ENCODE data around the gene STK17B. TPM values are rescaled to one million over a fixed set of nuclear protein-coding genes. Genes with fewer than 3 reads are reported as not detected.
A peak's percentile ranks its signal among the peaks of the same experiment; 100 is the strongest.

Gene STK17B
- total and polyA plus RNA-seq, 2 of the 8 experiments (the other 6 are each of a cell fraction or from before 2014, with no cell fraction given) = 1.8 to 10.5 TPM

DNA sequence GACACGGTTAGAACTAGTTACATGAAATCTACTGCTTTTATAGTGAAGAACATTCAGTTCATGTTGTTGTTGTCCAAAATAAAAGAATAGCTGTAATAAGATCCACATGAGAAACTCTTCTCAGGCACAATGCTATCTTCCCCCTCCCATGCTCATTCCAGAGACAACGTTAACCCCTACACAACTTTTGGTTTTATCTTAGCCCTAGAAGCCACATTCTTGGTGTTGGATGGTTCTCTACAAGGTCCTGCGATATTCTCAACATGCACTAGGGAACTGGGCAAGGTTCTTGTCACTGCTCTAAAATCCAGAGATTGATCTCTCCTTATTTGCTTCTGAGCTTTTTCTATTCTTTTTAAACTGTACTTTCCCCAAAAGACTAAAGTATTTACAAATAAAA is 51.5 kb downstream of the STK17B start:
- Histone ChIP-seq H2BK15ac (ENCODE audit: low read length) (no peak overlapping the region), H3K4ac (replicated peaks; ENCODE audit: insufficient read length, low read depth, low read length) (no peak overlapping the region), H2BK12ac (ENCODE audit: low read depth, low read length) (no peak overlapping the region), H3K4me3 (ENCODE audit: extremely low read depth in 1 of 4, insufficient read depth in 2 of 4, low read depth in 3 of 4, low read length in 4 of 4) (no peak overlapping the region), H3K36me3 (ENCODE audit: control insufficient read depth in 2 of 4, insufficient read depth in 4 of 4, low read length in 3 of 4) (no peaks in the 10 kb centered on the region), H2BK120ac (replicated peaks; ENCODE audit: low read depth, low read length) (no peak overlapping the region), H3K18ac (ENCODE audit: extremely low read depth, low read length) (no peak overlapping the region), H2BK20ac (ENCODE audit: low read length) (peak overlapping the region; percentile 55; the same call in 1 of the 2 replicates), H3K79me1 (ENCODE audit: low read depth, low read length) (no peaks in the 10 kb centered on the region), H3K56ac (replicated peaks; ENCODE audit: insufficient read length, low read depth, low read length) (no peak overlapping the region), H3K4me2 (ENCODE audit: insufficient read depth in 1 of 2, low read depth in 2 of 2, low read length in 2 of 2) (no peak overlapping the region), H3K27ac (ENCODE audit: low read depth, low read length) (no peak overlapping the region), H3K14ac (ENCODE audit: insufficient read length) (no peak overlapping the region), H4K91ac (replicated peaks; ENCODE audit: insufficient read length, low read length) (no peak overlapping the region), H3K9ac (replicated peaks in 1 of 4; ENCODE audit: extremely low read depth in 1 of 4, low read depth in 3 of 4, low read length in 3 of 4) (no peak overlapping the region), H3K4me1 (replicated peaks in 1 of 4; ENCODE audit: control insufficient read depth in 3 of 4, insufficient read depth in 4 of 4, low read length in 3 of 4) (no peaks in the 10 kb centered on the region), H3K9me3 (ENCODE audit: insufficient read depth in 2 of 2, low read depth in 1 of 2, low read length in 1 of 2) (no peaks in the 10 kb centered on the region), H3K23me2 (ENCODE audit: low read depth, low read length) (no peaks in the 10 kb centered on the region), H4K5ac (ENCODE audit: insufficient read length, low read depth, low read length) (no peak overlapping the region), H4K8ac (ENCODE audit: extremely low read depth, insufficient read depth, low read length) (no peak overlapping the region), H4K20me1 (replicated peaks in 1 of 2; ENCODE audit: control insufficient read depth in 1 of 2, insufficient read depth in 2 of 2, low read length in 2 of 2) (no peaks in the 10 kb centered on the region), H2AK5ac (ENCODE audit: low read depth, low read length) (no peak overlapping the region), H2BK5ac (ENCODE audit: low read depth, low read length) (no peak overlapping the region), H3K27me3 (replicated peaks in 1 of 4; ENCODE audit: control insufficient read depth in 3 of 4, extremely low read depth in 1 of 4, insufficient read depth in 3 of 4, low read length in 3 of 4) (no peaks in the 10 kb centered on the region), H3K23ac (ENCODE audit: insufficient read length) (no peak overlapping the region), H3K79me2 (ENCODE audit: control insufficient read depth in 1 of 2, insufficient read depth in 2 of 2, low read length in 2 of 2) (no peaks in the 10 kb centered on the region), H2AFZ (ENCODE audit: low read length) (no peak overlapping the region)
- 95% methylated on average over 3 of the region's 3 CpGs; no CpG with 5 or more reads in 1 of the 2 experiments for WGBS, 2 experiments (ENCODE audit: extremely low coverage in 1 of 2, insufficient coverage in 1 of 2, insufficient read length in 1 of 2, insufficient replicate concordance in 2 of 2, low coverage in 1 of 2, low lambda C conversion rate in 2 of 2, missing lambda C conversion rate in 1 of 2)
- TF ChIP-seq CREB1 (IDR thresholded peaks at IDR 0.05) (no peak), POLR2A (IDR thresholded peaks at IDR 0.05; ENCODE audit: control extremely low read depth in 1 of 2, low read depth in 2 of 2, low read length in 2 of 2) (no peak), KDM1A (IDR thresholded peaks at IDR 0.05; ENCODE audit: borderline replicate concordance, low read length) (no peak), CEBPB (IDR thresholded peaks at IDR 0.05; ENCODE audit: low read depth, low read length) (no peak), EGR1 (IDR thresholded peaks at IDR 0.05; ENCODE audit: borderline replicate concordance, low read depth, low read length) (no peak), FOSL1 (IDR thresholded peaks at IDR 0.05; ENCODE audit: insufficient read depth, low read depth, low read length) (no peak)
- POLR2A ChIA-PET (ENCODE audit: partially characterized antibody) = no interaction called here
- CTCF ChIA-PET (ENCODE audit: partially characterized antibody) = interaction anchor here (0.9 to 1.3 kb wide), 2 partner anchors 11 to 53 kb away, joined by 3 to 5 read pairs; no protein-coding TSS in a partner anchor
- FAIRE-seq (no peak), DNase-seq (ENCODE audit: low read depth in 1 of 2, low spot score in 2 of 2) (no peak)

Data from H1 (cell line).